ENCODE results near the gene LRRC47.

Gene LRRC47

DNA sequence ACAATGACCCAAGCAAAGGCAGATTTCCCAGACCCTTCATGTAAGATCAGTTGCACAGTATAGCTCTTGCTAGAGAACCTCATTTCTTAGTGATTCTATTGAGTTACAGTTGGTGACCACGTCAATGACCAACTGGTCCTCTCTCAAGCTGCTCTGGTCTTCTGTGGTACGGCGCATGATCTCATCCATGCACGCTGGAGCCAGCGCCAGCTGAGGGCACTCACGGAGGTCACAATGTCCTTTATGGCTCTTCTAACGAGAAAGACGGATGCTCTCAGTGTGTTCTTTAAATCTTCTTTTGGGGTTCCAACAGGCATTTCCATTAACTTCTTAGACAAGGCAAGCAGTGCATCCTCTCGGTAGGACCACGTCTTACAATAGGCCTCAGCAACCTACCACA is 38.4 kb upstream of the LRRC47 start:
- H3K27ac ChIP-seq = no peak overlapping the region
- DNase-seq (ENCODE audit: low spot score) = no peak

DNA sequence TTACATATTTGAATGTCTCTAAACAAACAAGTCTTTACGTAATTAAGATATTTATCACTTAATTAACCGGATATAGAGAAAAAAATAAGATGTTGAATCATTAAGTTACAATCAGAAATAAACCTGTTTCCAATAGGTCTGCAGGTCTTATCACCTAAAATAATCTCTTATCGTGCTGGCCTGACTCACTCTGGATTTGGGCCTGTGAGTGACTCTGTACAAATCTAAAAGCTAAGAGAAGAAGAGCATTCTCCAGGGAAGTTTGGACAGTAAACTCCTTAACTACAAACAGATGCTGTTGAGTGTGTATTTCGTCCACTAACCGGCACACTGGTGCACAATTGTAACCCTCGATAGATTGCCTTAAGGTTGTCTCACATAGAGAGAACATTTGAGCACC is 35.4 kb upstream of the LRRC47 start:
- DNase-seq (ENCODE audit: low spot score) = no peak
- Histone ChIP-seq H3K4me3 (no peak overlapping the region), H3K27ac (no peak overlapping the region)
- TF ChIP-seq, protein P1, sequence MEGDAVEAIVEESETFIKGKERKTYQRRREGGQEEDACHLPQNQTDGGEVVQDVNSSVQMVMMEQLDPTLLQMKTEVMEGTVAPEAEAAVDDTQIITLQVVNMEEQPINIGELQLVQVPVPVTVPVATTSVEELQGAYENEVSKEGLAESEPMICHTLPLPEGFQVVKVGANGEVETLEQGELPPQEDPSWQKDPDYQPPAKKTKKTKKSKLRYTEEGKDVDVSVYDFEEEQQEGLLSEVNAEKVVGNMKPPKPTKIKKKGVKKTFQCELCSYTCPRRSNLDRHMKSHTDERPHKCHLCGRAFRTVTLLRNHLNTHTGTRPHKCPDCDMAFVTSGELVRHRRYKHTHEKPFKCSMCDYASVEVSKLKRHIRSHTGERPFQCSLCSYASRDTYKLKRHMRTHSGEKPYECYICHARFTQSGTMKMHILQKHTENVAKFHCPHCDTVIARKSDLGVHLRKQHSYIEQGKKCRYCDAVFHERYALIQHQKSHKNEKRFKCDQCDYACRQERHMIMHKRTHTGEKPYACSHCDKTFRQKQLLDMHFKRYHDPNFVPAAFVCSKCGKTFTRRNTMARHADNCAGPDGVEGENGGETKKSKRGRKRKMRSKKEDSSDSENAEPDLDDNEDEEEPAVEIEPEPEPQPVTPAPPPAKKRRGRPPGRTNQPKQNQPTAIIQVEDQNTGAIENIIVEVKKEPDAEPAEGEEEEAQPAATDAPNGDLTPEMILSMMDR (IDR thresholded peaks at IDR 0.05) = no peak

More for the DNA sequence above, 38.4 kb upstream of the LRRC47 start:
- TF ChIP-seq, protein P1 (IDR thresholded peaks at IDR 0.05) = no peak
- H3K4me3 ChIP-seq = no peak overlapping the region

DNA sequence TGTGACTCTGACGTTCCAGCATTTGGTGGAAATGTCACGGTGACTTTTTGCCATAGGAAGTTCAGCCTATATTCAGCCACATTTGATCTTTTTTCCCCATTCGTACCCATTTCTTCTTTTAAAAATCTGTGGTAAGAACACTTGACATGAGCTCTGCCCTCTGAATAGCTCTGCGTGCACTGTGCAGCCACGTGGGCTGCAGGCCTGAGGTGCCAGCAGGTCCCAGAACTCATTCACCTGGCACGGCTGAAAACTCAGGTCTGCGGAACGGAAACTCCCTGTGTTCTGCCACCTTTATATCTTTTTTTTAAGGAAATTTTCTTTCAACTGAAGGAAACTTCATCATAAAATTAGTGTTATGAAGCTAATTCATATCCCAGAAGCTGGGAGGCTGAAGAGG is 32.1 kb upstream of the LRRC47 start:
- no peak for DNase-seq (ENCODE audit: low spot score)
- no peak overlapping the region for H3K4me3 ChIP-seq
- TF ChIP-seq, protein P1 (IDR thresholded peaks at IDR 0.05) = no peak
- H3K27ac ChIP-seq = no peak overlapping the region

DNA sequence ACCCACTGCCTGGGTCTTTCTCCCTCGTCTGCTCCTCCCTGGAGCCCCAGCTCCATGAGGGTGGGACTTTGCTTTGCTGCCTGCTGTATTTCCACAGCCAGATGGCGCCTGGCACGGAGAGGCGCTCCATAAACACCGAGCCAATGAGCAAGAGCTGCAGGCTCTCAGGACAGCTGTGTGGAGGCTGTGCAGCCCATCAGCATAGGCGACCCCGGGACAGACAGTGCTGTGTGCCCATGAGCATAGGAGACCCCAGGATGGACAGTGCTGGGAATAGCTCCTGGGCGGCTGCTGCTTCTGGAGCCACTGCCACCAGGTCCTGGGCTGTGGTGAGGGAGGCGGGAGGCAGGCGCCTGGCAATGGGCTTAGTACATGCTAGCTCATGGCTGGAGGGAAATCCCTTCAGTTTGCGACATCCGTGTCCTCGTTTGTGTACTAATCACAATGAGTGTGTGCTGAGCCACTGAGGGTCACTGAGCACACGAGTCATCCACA is 31.6 kb upstream of the LRRC47 start:
- DNase-seq (ENCODE audit: low spot score) = no peak
- TF ChIP-seq, protein P1 (IDR thresholded peaks at IDR 0.05) = no peak
- Histone ChIP-seq H3K27ac (no peak overlapping the region), H3K4me3 (no peak overlapping the region)

DNA sequence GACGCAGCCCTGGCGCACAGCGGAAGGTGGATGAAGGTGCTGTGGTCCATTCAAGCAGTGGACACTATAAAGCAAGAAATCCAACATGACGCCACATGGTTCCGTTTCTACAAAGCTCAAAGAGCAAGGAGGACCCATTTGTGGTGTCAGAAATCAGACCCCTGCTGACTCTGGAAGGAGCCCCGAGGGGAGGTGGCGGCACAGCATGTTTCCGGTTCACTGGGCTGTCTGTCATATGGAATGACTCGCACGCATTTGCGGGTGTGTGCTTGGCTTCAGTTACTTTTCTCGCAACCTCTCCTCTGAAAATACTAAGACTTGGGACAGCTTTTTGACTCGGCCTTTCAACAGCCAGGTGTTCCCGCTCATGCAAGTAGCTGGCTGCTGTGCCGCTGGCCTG is 29.1 kb upstream of the LRRC47 start:
- no peak for DNase-seq (ENCODE audit: low spot score)
- TF ChIP-seq, protein P1 (IDR thresholded peaks at IDR 0.05) = no peak
- Histone ChIP-seq H3K4me3 (no peak overlapping the region), H3K27ac (no peak overlapping the region)

DNA sequence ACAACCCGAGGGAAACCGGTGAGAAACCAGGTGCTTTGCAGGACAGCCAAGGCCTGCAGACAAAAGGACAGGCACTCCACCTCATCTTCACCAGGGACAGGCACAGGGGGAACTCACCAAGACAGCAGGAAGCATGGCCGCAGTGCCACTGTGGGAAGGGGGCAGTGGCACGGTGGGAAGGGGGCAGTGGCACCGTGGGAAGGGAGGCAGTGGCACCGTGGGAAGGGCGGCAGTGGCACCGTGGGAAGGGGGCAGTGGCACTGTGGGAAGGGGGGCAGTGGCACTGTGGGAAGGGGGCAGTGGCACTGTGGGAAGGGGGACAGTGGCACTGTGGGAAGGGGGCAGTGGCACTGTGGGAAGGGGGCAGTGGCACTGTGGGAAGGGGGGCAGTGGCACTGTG is 28.4 kb upstream of the LRRC47 start:
- Histone ChIP-seq H3K27ac (no peak overlapping the region), H3K4me3 (no peak overlapping the region)
- DNase-seq (ENCODE audit: low spot score) = no peak
- TF ChIP-seq, protein P1 (IDR thresholded peaks at IDR 0.05) = no peak

DNA sequence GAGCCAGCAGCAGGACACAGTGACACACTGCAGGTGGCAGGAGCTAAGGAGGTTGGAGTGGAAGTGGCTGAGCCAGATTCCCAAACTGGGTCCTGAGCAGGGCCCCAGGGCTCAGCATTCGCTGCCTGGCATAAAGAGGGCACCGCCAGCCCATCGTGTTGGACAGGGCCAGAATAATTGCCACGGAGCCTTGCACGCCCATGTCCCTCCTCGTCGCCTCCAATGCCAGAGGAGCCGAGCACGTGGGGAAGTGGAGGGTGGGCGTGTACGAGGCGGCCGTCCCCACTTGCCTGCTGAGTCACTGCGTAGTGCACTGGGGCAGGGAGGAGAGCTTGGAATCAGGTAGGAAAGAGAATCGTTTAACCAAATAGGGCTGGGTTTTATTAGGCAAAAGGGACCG is 26.1 kb upstream of the LRRC47 start:
- H3K4me3 ChIP-seq = no peak overlapping the region
- no peak overlapping the region for H3K27ac ChIP-seq
- DNase-seq (ENCODE audit: low spot score) = no peak
- TF ChIP-seq, protein P1 (IDR thresholded peaks at IDR 0.05) = no peak
